ENCODE measurements around the gene AMPH.

AMPH gene

GRCh38 chr7:38542156-38542555 lies 89.0 kb downstream of the AMPH start:
- DNase-seq (ENCODE audit: low read depth) = peak; percentile 15

- DNase-seq (ENCODE audit: low read depth) = no peak
Observed at GRCh38 chr7:38541440-38541839, 89.7 kb downstream of the AMPH start.

- DNase-seq (ENCODE audit: low read depth) = no peak
Observed at GRCh38 chr7:38539477-38540081, 91.6 kb downstream of the AMPH start.

- no peak for DNase-seq (ENCODE audit: low read depth)
Observed at GRCh38 chr7:38535073-38535472, 96.1 kb downstream of the AMPH start.

GRCh38 chr7:38525857-38526256 lies 105.3 kb downstream of the AMPH start:
- no peak for DNase-seq (ENCODE audit: low read depth)

GRCh38 chr7:38524786-38525185 lies 106.4 kb downstream of the AMPH start:
- no peak for DNase-seq (ENCODE audit: low read depth)

- DNase-seq (ENCODE audit: low read depth) = no peak
Observed at GRCh38 chr7:38520741-38521140, 110.4 kb downstream of the AMPH start.

GRCh38 chr7:38518541-38518940 lies 112.6 kb downstream of the AMPH start:
- peak; percentile 10 for DNase-seq (ENCODE audit: low read depth)

GRCh38 chr7:38512704-38513103 lies 118.5 kb downstream of the AMPH start:
- peak; percentile 7 for DNase-seq (ENCODE audit: low read depth)

GRCh38 chr7:38512291-38512690 lies 118.9 kb downstream of the AMPH start:
- no peak for DNase-seq (ENCODE audit: low read depth)

- peak; percentile 7 for DNase-seq (ENCODE audit: low read depth)
Observed at GRCh38 chr7:38507384-38507783, 123.8 kb downstream of the AMPH start.

- DNase-seq (ENCODE audit: low read depth) = peak; percentile 60
Observed at GRCh38 chr7:38506756-38507155, 124.4 kb downstream of the AMPH start.

GRCh38 chr7:38506004-38506403 lies 125.2 kb downstream of the AMPH start:
- peak; percentile 4 for DNase-seq (ENCODE audit: low read depth)

GRCh38 chr7:38504684-38505083 lies 126.5 kb downstream of the AMPH start:
- DNase-seq (ENCODE audit: low read depth) = no peak

- no peak for DNase-seq (ENCODE audit: low read depth)
Observed at GRCh38 chr7:38502848-38503247, 128.3 kb downstream of the AMPH start.

- no peak for DNase-seq (ENCODE audit: low read depth)
Observed at GRCh38 chr7:38502289-38502688, 128.9 kb downstream of the AMPH start.

GRCh38 chr7:38492010-38492409 lies 139.2 kb downstream of the AMPH start:
- no peak for DNase-seq (ENCODE audit: low read depth)

- DNase-seq (ENCODE audit: low read depth) = no peak
Observed at GRCh38 chr7:38482521-38482920, 148.7 kb downstream of the AMPH start.

- DNase-seq (ENCODE audit: low read depth) = no peak
Observed at GRCh38 chr7:38481401-38481800, 149.8 kb downstream of the AMPH start.

GRCh38 chr7:38478404-38478803 lies 152.8 kb downstream of the AMPH start:
- peak; percentile 0 for DNase-seq (ENCODE audit: low read depth)

- DNase-seq (ENCODE audit: low read depth) = no peak
Observed at GRCh38 chr7:38477333-38477732, 153.8 kb downstream of the AMPH start.

- no peak for DNase-seq (ENCODE audit: low read depth)
Observed at GRCh38 chr7:38476764-38477163, 154.4 kb downstream of the AMPH start.

GRCh38 chr7:38465956-38466355 lies 165.2 kb downstream of the AMPH start:
- DNase-seq (ENCODE audit: low read depth) = peak; percentile 1

Measured in EH (cell line).